Effector CD4-positive, alpha-beta T cell (primary cell): ENCODE data around the gene TMEM201.

Experiments used
- DNase-seq: peaks from one replicate; pipeline ENCODE4 v3.0.0-alpha.2; 2020

TMEM201 gene

GRCh38 chr1:9586147-9586766 lies 2.5 kb upstream of the TMEM201 start:
- DNase-seq: no peak

- peak; percentile 22 for DNase-seq
Observed at GRCh38 chr1:9589144-9589718, 520 bp downstream of the TMEM201 start.

- no peak for DNase-seq
Observed at GRCh38 chr1:9589719-9590157, 1.0 kb downstream of the TMEM201 start.

- DNase-seq: no peak
Observed at GRCh38 chr1:9590201-9590600, 1.5 kb downstream of the TMEM201 start.

GRCh38 chr1:9590945-9591668 lies 2.4 kb downstream of the TMEM201 start:
- DNase-seq: no peak

- no peak for DNase-seq
Observed at GRCh38 chr1:9591669-9592509, 3.2 kb downstream of the TMEM201 start.

- no peak for DNase-seq
Observed at GRCh38 chr1:9592510-9593075, 3.9 kb downstream of the TMEM201 start.

GRCh38 chr1:9593147-9593491 lies 4.4 kb downstream of the TMEM201 start:
- DNase-seq: no peak

- no peak for DNase-seq
Observed at GRCh38 chr1:9593492-9594465, 5.1 kb downstream of the TMEM201 start.

GRCh38 chr1:9594471-9595155 lies 5.9 kb downstream of the TMEM201 start:
- DNase-seq: no peak

GRCh38 chr1:9595156-9595967 lies 6.7 kb downstream of the TMEM201 start:
- DNase-seq: no peak

- no peak for DNase-seq
Observed at GRCh38 chr1:9595968-9596340, 7.2 kb downstream of the TMEM201 start.

GRCh38 chr1:9596415-9597123 lies 7.9 kb downstream of the TMEM201 start:
- DNase-seq: no peak

- no peak for DNase-seq
Observed at GRCh38 chr1:9597361-9598315, 8.9 kb downstream of the TMEM201 start.

GRCh38 chr1:9598316-9598700 lies 9.6 kb downstream of the TMEM201 start:
- DNase-seq: no peak

GRCh38 chr1:9599741-9600140 lies 11.0 kb downstream of the TMEM201 start:
- DNase-seq: no peak

- no peak for DNase-seq
Observed at GRCh38 chr1:9600861-9601834, 12.4 kb downstream of the TMEM201 start.
